DND-41 (cell line): ENCODE measurements around the gene LY6G5C.

Experiments
- CTCF ChIP-seq: IDR thresholded peaks from 2 replicates; pipeline ENCODE4 v1.5.1; 2012; ENCODE audit warnings: borderline replicate concordance, low read length, moderate library complexity, mild to moderate bottlenecking; ENCODE audit not compliant: poor library complexity, severe bottlenecking; ENCODE audit errors: extremely low read depth
- EZH2 ChIP-seq: IDR thresholded peaks from 3 replicates; pipeline ENCODE4 v1.6.1; 2012; ENCODE audit warnings: borderline replicate concordance, low read depth, mild to moderate bottlenecking, moderate library complexity, low read length, inconsistent platforms; ENCODE audit not compliant: severe bottlenecking

GRCh38 chr6:31654574-31655348 lies 26.1 kb downstream of the LY6G5C start:
- TF ChIP-seq CTCF = no peak
- TF ChIP-seq EZH2 = no peak
